Subcutaneous adipose tissue (tissue), 4 donors: ENCODE data around the gene NT5C. TPM values are rescaled to one million over a fixed set of nuclear protein-coding genes. Genes with fewer than 3 reads are reported as not detected.

ENCODE experiments used
- small RNA-seq: library from RNA; depleted of rRNA; stranded (forward); fragments of <200 nt; gene quantifications from one replicate; pipeline ENCODE3, GENCODE V24; 2016
- total RNA-seq, 4 donors: library from RNA; depleted of rRNA; stranded (reverse); fragments of >200 nt; gene quantifications; one replicate each; pipeline ENCODE4 v1.1.0, GENCODE V29; 2016
- TF ChIP-seq, protein P1 (sequence below): fragments of 450-650 bp; IDR thresholded peaks from one replicate; pipeline ENCODE4 v1.5.1; 2016; ENCODE audit warnings: low read depth, mild to moderate bottlenecking, control low read depth, antibody characterized with exemption, moderate library complexity

NT5C gene
- total RNA-seq, 4 donors from 2014 or later, result 35.4 to 92.3 (median 69.9) TPM

DNA sequence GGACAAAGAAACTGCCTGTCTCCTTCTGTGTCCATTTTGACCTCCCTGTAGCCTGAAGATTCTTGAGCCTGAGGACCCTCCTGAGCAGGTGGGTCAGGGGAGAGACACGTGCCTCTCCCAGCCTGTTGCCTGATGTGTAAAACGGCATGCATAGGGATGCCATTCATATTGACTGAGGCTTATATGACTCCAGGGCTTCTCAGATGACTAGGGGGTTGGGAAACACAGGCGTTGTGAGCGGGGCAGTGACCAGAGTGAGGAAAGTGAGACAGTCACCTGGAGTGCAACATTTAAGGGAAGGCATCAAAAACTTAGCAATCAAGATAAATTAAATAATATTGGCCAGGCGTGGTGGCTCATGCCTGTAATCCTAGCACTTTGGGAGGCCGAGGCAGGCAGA lies 48.9 kb downstream of the NT5C start:
- TF ChIP-seq, protein P1, sequence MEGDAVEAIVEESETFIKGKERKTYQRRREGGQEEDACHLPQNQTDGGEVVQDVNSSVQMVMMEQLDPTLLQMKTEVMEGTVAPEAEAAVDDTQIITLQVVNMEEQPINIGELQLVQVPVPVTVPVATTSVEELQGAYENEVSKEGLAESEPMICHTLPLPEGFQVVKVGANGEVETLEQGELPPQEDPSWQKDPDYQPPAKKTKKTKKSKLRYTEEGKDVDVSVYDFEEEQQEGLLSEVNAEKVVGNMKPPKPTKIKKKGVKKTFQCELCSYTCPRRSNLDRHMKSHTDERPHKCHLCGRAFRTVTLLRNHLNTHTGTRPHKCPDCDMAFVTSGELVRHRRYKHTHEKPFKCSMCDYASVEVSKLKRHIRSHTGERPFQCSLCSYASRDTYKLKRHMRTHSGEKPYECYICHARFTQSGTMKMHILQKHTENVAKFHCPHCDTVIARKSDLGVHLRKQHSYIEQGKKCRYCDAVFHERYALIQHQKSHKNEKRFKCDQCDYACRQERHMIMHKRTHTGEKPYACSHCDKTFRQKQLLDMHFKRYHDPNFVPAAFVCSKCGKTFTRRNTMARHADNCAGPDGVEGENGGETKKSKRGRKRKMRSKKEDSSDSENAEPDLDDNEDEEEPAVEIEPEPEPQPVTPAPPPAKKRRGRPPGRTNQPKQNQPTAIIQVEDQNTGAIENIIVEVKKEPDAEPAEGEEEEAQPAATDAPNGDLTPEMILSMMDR, result no peak

DNA sequence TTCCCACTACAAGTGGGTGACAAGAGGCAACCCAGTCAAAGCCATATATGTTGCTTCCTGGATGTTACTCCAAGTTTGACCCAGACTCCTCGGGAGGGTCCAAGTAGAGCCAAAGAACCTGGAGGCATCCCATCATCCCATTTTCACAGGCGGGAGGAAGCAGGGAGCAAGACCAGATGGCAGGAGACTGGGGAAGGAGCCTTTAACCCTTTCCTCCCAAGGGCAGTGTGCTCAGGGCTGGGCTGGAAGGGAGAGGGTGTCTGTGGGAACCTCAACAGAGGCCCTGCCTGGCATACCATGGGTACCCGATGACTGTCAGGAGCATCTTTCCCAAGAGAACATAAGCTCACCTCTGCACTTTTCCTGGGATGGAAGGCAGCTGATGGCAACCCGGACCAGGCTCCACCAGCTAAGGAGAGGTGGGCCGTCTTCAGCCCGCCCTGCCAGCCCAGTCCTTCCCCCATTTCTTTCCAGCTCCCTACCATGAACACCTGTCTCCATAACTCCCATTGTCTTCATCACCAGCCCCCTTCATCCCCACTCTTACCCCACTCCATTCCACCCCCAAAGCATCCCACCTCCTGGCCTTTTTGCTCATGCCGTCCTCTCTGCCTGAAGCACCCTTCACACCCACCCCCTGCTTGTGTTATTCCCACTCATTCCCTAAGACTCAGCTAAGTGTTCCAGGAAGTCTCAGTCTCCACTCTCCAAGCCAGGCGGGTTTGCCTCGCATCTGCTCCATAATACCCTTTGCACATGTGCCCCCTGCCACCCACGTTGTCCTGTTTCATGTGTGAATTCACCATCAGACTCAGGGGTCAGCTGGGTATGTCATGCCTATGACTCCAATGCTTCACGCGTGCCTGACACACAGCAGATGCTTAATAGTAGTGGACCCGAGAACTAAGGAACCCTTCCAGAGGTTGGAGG lies 49.7 kb downstream of the NT5C start:
- TF ChIP-seq, protein P1, result no peak

Small RNAs within 50 kb of the gene (small RNA-seq; reads per million reads assigned to genes)
- gene RF00019, result 0.49 reads per million

Other genes with a start within 250 kb of the NT5C start
- gene FADS6, start 238.1 kb downstream of the NT5C start, total RNA-seq, result under 1 TPM in 1 of 4 donors, not detected in 3; 0.22 TPM
- not detected for gene USH1G, start 208.5 kb downstream of the NT5C start, total RNA-seq
- under 1 TPM in 1 of 4 donors, not detected in 3; 0.44 TPM for gene OTOP2, start 207.5 kb downstream of the NT5C start, total RNA-seq
- gene OTOP3, start 195.8 kb downstream of the NT5C start, total RNA-seq, result not detected
- 10 to 100 TPM in 1 of 4 donors, 1 to 10 TPM in 3; 3.2 to 16.6 (median 3.6) TPM for gene HID1, start 159.0 kb downstream of the NT5C start, total RNA-seq
- 1 to 10 TPM; 5.1 to 8.5 (median 5.9) TPM for gene CDR2L, start 144.1 kb downstream of the NT5C start, total RNA-seq
- 10 to 100 TPM; 34.8 to 53.5 (median 45.1) TPM for gene MRPL58, start 119.1 kb downstream of the NT5C start, total RNA-seq
- gene ATP5PD, start 84.8 kb downstream of the NT5C start, total RNA-seq, result 100 to 1,000 TPM; 236 to 509 (median 283) TPM
- gene KCTD2, start 84.5 kb downstream of the NT5C start, total RNA-seq, result 10 to 100 TPM; 18.9 to 30.8 (median 24.2) TPM
- 10 to 100 TPM; 11.7 to 30.0 (median 13.2) TPM for gene SLC16A5, start 43.8 kb downstream of the NT5C start, total RNA-seq
- 1 to 10 TPM; 3.1 to 7.0 (median 6.1) TPM for gene ARMC7, start 21.8 kb downstream of the NT5C start, total RNA-seq
- gene JPT1, start 22.8 kb upstream of the NT5C start, total RNA-seq, result 10 to 100 TPM; 18.7 to 41.1 (median 22.8) TPM
- gene SUMO2, start 51.2 kb upstream of the NT5C start, total RNA-seq, result 10 to 100 TPM; 41.1 to 77.0 (median 69.2) TPM
- 10 to 100 TPM; 28.9 to 48.8 (median 41.0) TPM for gene NUP85, start 73.9 kb upstream of the NT5C start, total RNA-seq
- 10 to 100 TPM; 21.5 to 36.0 (median 25.0) TPM for gene GGA3, start 129.9 kb upstream of the NT5C start, total RNA-seq
- 10 to 100 TPM; 25.7 to 42.8 (median 38.5) TPM for gene MRPS7, start 130.1 kb upstream of the NT5C start, total RNA-seq
- gene MIF4GD, start 139.5 kb upstream of the NT5C start, total RNA-seq, result 10 to 100 TPM; 14.3 to 44.2 (median 31.1) TPM
- 10 to 100 TPM in 3 of 4 donors, 1 to 10 TPM in 1; 8.4 to 18.5 (median 14.3) TPM for gene SLC25A19, start 157.7 kb upstream of the NT5C start, total RNA-seq